ENCODE results near the gene TGFBRAP1.

Gene TGFBRAP1

GRCh38 chr2:105329561-105330495, at the start of gene TGFBRAP1:
Gene TGFBRAP1, minus strand, starts transcription at chr2:105329735. Its CDS starts 21,434 bp downstream, at chr2:105308301.
- peak; percentile 66 for TF ChIP-seq POLR2A (IDR thresholded peaks at IDR 0.05; ENCODE audit: low read length)
- TF ChIP-seq GATA1 (IDR thresholded peaks at IDR 0.05; ENCODE audit: low read depth, low read length), result no peak
- DNase-seq, result peak; percentile 75 to 82

GRCh38 chr2:105378921-105379383, 49.4 kb upstream of the TGFBRAP1 start:
- TF ChIP-seq GATA1 (IDR thresholded peaks at IDR 0.05; ENCODE audit: low read depth, low read length) (no peak), POLR2A (IDR thresholded peaks at IDR 0.05; ENCODE audit: low read length) (no peak)
- DNase-seq, result no peak

GRCh38 chr2:105378276-105378840, 48.8 kb upstream of the TGFBRAP1 start:
- no peak for TF ChIP-seq GATA1 (IDR thresholded peaks at IDR 0.05; ENCODE audit: low read depth, low read length)
- no peak for TF ChIP-seq POLR2A (IDR thresholded peaks at IDR 0.05; ENCODE audit: low read length)
- no peak for DNase-seq

GRCh38 chr2:105377871-105378270, 48.3 kb upstream of the TGFBRAP1 start:
- TF ChIP-seq GATA1 (IDR thresholded peaks at IDR 0.05; ENCODE audit: low read depth, low read length) (no peak), POLR2A (IDR thresholded peaks at IDR 0.05; ENCODE audit: low read length) (no peak)
- DNase-seq, result peak in 1 of 2 experiments; percentile 3

- DNase-seq, result no peak
- no peak for TF ChIP-seq GATA1 (IDR thresholded peaks at IDR 0.05; ENCODE audit: low read depth, low read length)
- no peak for TF ChIP-seq POLR2A (IDR thresholded peaks at IDR 0.05; ENCODE audit: low read length)
Measured at GRCh38 chr2:105376789-105377240, 47.3 kb upstream of the TGFBRAP1 start.

- TF ChIP-seq POLR2A (IDR thresholded peaks at IDR 0.05; ENCODE audit: low read length) (no peak), GATA1 (IDR thresholded peaks at IDR 0.05; ENCODE audit: low read depth, low read length) (no peak)
- no peak for DNase-seq
Measured at GRCh38 chr2:105376010-105376409, 46.5 kb upstream of the TGFBRAP1 start.

- TF ChIP-seq POLR2A (IDR thresholded peaks at IDR 0.05; ENCODE audit: low read length) (no peak), GATA1 (IDR thresholded peaks at IDR 0.05; ENCODE audit: low read depth, low read length) (no peak)
- DNase-seq, result no peak
Measured at GRCh38 chr2:105375001-105375561, 45.5 kb upstream of the TGFBRAP1 start.

GRCh38 chr2:105373895-105374401, 44.4 kb upstream of the TGFBRAP1 start:
- DNase-seq, result no peak
- TF ChIP-seq POLR2A (IDR thresholded peaks at IDR 0.05; ENCODE audit: low read length) (no peak), GATA1 (IDR thresholded peaks at IDR 0.05; ENCODE audit: low read depth, low read length) (no peak)

- no peak for DNase-seq
- TF ChIP-seq GATA1 (IDR thresholded peaks at IDR 0.05; ENCODE audit: low read depth, low read length) (no peak), POLR2A (IDR thresholded peaks at IDR 0.05; ENCODE audit: low read length) (no peak)
Measured at GRCh38 chr2:105373344-105373781, 43.8 kb upstream of the TGFBRAP1 start.

- TF ChIP-seq POLR2A (IDR thresholded peaks at IDR 0.05; ENCODE audit: low read length) (no peak), GATA1 (IDR thresholded peaks at IDR 0.05; ENCODE audit: low read depth, low read length) (no peak)
- DNase-seq, result no peak
Measured at GRCh38 chr2:105371810-105372209, 42.3 kb upstream of the TGFBRAP1 start.

- no peak for TF ChIP-seq GATA1 (IDR thresholded peaks at IDR 0.05; ENCODE audit: low read depth, low read length)
- no peak for TF ChIP-seq POLR2A (IDR thresholded peaks at IDR 0.05; ENCODE audit: low read length)
- no peak for DNase-seq
Measured at GRCh38 chr2:105371156-105371555, 41.6 kb upstream of the TGFBRAP1 start.

GRCh38 chr2:105369777-105370690, 40.5 kb upstream of the TGFBRAP1 start:
- TF ChIP-seq POLR2A (IDR thresholded peaks at IDR 0.05; ENCODE audit: low read length), result no peak
- TF ChIP-seq GATA1 (IDR thresholded peaks at IDR 0.05; ENCODE audit: low read depth, low read length), result no peak
- peak; percentile 87 to 90 for DNase-seq

Data from erythroblast (primary cell).